Stomach (tissue), 4 donors: Measurements from ENCODE around the gene PRRT2.

Experiments
- POLR2AphosphoS5 ChIP-seq, 3 donors: sonication (generic); formaldehyde crosslinking; IDR thresholded peaks; one replicate each; pipeline ENCODE4 v1.6.1; 2016; ENCODE audit warnings: antibody characterized with exemption in 3 of 3
- TF ChIP-seq, protein P1 (sequence below), 7 experiments: fragments of 450-650 bp in 4 of 7; fragments of 200-600 bp in 3 of 7; sonication (generic) in 3 of 7; IDR thresholded peaks; one replicate each; pipeline ENCODE4 v1.5.1; 2016 to 2019; ENCODE audit warnings: antibody characterized with exemption in 7 of 7, control low read depth in 2 of 7, mild to moderate bottlenecking in 1 of 7

DNA sequence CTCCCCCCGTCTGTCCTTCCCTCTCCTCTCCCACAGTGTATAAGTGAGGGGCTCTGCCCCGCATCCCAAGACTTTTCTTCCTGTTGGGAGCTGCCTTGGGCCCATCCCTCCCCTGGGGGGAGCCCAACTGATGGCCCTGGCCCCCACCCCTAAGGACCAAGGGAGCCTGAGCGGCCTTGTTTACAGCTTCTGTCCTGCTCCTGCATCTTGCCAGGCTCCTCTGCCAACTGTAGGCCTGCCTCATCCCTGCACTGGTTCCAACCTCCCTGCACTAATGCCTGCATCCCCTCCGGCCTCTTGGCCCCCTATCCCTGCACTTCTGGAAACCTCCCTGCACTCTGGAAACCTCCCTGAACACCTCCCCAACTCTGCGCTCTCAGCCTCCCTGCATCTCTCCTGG lies 2.6 kb downstream of the PRRT2 start:
- TF ChIP-seq, protein P1, sequence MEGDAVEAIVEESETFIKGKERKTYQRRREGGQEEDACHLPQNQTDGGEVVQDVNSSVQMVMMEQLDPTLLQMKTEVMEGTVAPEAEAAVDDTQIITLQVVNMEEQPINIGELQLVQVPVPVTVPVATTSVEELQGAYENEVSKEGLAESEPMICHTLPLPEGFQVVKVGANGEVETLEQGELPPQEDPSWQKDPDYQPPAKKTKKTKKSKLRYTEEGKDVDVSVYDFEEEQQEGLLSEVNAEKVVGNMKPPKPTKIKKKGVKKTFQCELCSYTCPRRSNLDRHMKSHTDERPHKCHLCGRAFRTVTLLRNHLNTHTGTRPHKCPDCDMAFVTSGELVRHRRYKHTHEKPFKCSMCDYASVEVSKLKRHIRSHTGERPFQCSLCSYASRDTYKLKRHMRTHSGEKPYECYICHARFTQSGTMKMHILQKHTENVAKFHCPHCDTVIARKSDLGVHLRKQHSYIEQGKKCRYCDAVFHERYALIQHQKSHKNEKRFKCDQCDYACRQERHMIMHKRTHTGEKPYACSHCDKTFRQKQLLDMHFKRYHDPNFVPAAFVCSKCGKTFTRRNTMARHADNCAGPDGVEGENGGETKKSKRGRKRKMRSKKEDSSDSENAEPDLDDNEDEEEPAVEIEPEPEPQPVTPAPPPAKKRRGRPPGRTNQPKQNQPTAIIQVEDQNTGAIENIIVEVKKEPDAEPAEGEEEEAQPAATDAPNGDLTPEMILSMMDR (IDR thresholded peaks at IDR 0.05) = no peak
- TF ChIP-seq POLR2AphosphoS5 (IDR thresholded peaks at IDR 0.05) = no peak
